HL-60 (cell line): ENCODE measurements around the gene CCDC146.

ENCODE experiments used
- GABPA ChIP-seq: IDR thresholded peaks from 2 replicates; pipeline ENCODE4 v1.6.1; 2012; ENCODE audit warnings: low read depth
- POLR2AphosphoS5 ChIP-seq: IDR thresholded peaks from 2 replicates; pipeline ENCODE4 v1.6.1; 2012; ENCODE audit warnings: low read depth
- SPI1 ChIP-seq: IDR thresholded peaks from 2 replicates; pipeline ENCODE4 v1.6.1; 2012; ENCODE audit warnings: low read depth, mild to moderate bottlenecking, borderline replicate concordance
- TF ChIP-seq, protein P1 (sequence below): IDR thresholded peaks from one replicate; pipeline ENCODE4 v1.5.1; 2011; ENCODE audit warnings: low read length, control low read depth, inconsistent platforms; ENCODE audit not compliant: insufficient read depth
- TF ChIP-seq, protein P2 (sequence below): IDR thresholded peaks from 2 replicates; pipeline ENCODE4 v1.6.1; 2012; ENCODE audit warnings: low read depth; ENCODE audit not compliant: insufficient replicate concordance

DNA sequence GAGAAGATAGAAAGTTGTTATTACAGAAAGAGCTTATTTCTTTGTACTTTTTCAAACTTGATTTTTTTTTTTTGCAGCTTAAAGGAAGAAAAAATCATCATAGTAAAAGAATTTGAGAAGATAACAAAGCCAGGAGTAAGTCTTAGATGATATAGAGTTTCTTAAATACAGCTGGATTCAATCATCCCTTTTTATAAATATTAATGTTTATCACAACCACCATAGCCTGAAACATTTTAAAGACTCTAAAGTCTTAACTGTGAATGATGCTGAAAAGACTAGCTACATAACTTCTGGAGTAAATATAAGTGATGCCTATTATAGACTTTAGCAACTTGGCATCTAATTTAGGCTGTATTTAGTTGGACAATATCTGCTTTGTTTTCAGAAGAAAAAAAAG is 132.0 kb downstream of the CCDC146 start:
- TF ChIP-seq, protein P1, sequence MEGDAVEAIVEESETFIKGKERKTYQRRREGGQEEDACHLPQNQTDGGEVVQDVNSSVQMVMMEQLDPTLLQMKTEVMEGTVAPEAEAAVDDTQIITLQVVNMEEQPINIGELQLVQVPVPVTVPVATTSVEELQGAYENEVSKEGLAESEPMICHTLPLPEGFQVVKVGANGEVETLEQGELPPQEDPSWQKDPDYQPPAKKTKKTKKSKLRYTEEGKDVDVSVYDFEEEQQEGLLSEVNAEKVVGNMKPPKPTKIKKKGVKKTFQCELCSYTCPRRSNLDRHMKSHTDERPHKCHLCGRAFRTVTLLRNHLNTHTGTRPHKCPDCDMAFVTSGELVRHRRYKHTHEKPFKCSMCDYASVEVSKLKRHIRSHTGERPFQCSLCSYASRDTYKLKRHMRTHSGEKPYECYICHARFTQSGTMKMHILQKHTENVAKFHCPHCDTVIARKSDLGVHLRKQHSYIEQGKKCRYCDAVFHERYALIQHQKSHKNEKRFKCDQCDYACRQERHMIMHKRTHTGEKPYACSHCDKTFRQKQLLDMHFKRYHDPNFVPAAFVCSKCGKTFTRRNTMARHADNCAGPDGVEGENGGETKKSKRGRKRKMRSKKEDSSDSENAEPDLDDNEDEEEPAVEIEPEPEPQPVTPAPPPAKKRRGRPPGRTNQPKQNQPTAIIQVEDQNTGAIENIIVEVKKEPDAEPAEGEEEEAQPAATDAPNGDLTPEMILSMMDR: no peak
- TF ChIP-seq POLR2AphosphoS5 (no peak), GABPA (no peak), SPI1 (no peak)
- TF ChIP-seq, protein P2, sequence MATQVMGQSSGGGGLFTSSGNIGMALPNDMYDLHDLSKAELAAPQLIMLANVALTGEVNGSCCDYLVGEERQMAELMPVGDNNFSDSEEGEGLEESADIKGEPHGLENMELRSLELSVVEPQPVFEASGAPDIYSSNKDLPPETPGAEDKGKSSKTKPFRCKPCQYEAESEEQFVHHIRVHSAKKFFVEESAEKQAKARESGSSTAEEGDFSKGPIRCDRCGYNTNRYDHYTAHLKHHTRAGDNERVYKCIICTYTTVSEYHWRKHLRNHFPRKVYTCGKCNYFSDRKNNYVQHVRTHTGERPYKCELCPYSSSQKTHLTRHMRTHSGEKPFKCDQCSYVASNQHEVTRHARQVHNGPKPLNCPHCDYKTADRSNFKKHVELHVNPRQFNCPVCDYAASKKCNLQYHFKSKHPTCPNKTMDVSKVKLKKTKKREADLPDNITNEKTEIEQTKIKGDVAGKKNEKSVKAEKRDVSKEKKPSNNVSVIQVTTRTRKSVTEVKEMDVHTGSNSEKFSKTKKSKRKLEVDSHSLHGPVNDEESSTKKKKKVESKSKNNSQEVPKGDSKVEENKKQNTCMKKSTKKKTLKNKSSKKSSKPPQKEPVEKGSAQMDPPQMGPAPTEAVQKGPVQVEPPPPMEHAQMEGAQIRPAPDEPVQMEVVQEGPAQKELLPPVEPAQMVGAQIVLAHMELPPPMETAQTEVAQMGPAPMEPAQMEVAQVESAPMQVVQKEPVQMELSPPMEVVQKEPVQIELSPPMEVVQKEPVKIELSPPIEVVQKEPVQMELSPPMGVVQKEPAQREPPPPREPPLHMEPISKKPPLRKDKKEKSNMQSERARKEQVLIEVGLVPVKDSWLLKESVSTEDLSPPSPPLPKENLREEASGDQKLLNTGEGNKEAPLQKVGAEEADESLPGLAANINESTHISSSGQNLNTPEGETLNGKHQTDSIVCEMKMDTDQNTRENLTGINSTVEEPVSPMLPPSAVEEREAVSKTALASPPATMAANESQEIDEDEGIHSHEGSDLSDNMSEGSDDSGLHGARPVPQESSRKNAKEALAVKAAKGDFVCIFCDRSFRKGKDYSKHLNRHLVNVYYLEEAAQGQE: no peak
